PFSK-1 (cell line): ENCODE results near the gene PIK3AP1.

ENCODE experiments used
- FOXP2 ChIP-seq: optimal IDR thresholded peaks from 2 replicates; pipeline ENCODE3; 2011; ENCODE audit warnings: borderline replicate concordance, control low read depth, inconsistent platforms; ENCODE audit not compliant: insufficient read depth; ENCODE audit errors: extremely low read length, extremely low read depth
- POLR2AphosphoS5 ChIP-seq: IDR thresholded peaks from 2 replicates; pipeline ENCODE4 v1.6.1; 2012; ENCODE audit warnings: low read depth, mild to moderate bottlenecking, control low read depth, low read length, moderate library complexity
- SIN3A ChIP-seq: IDR thresholded peaks from 2 replicates; pipeline ENCODE4 v1.6.1; 2012; ENCODE audit warnings: mild to moderate bottlenecking, low read length, moderate library complexity, borderline replicate concordance; ENCODE audit not compliant: insufficient read depth
- TAF1 ChIP-seq: IDR thresholded peaks from 2 replicates; pipeline ENCODE4 v1.6.1; 2012; ENCODE audit warnings: low read length, control low read depth, borderline replicate concordance; ENCODE audit not compliant: insufficient read depth
- TF ChIP-seq, protein P1 (sequence below), 2 experiments: IDR thresholded peaks; 2 replicates each; pipeline versions ENCODE4 v1.6.1 to v1.8.0; 2011 to 2012; ENCODE audit warnings: low read depth in 2 of 2, low read length in 2 of 2, control low read depth in 1 of 2, inconsistent platforms in 1 of 2, mild to moderate bottlenecking in 1 of 2, moderate library complexity in 1 of 2; ENCODE audit not compliant: insufficient read depth in 1 of 2

PIK3AP1 gene

DNA sequence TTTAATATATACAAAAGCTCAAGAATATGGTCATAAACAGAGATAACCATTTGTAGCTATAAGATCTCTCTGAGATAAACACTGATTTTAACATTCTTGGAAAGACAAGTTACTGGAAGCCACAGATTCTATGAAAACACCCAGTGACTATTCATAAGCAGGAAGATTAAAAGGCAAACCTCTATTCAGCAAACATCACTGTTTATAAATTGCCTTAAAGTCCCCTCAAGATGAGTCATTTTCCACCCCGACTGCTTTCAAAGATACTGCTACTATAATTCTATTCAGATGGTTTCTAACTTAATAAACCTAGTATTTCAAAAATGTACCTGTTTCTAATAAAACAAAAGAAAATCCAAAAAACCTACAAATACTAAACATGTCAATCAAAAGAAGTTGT is 154.5 kb downstream of the PIK3AP1 start:
- no peak for TF ChIP-seq SIN3A
- TF ChIP-seq, protein P1, sequence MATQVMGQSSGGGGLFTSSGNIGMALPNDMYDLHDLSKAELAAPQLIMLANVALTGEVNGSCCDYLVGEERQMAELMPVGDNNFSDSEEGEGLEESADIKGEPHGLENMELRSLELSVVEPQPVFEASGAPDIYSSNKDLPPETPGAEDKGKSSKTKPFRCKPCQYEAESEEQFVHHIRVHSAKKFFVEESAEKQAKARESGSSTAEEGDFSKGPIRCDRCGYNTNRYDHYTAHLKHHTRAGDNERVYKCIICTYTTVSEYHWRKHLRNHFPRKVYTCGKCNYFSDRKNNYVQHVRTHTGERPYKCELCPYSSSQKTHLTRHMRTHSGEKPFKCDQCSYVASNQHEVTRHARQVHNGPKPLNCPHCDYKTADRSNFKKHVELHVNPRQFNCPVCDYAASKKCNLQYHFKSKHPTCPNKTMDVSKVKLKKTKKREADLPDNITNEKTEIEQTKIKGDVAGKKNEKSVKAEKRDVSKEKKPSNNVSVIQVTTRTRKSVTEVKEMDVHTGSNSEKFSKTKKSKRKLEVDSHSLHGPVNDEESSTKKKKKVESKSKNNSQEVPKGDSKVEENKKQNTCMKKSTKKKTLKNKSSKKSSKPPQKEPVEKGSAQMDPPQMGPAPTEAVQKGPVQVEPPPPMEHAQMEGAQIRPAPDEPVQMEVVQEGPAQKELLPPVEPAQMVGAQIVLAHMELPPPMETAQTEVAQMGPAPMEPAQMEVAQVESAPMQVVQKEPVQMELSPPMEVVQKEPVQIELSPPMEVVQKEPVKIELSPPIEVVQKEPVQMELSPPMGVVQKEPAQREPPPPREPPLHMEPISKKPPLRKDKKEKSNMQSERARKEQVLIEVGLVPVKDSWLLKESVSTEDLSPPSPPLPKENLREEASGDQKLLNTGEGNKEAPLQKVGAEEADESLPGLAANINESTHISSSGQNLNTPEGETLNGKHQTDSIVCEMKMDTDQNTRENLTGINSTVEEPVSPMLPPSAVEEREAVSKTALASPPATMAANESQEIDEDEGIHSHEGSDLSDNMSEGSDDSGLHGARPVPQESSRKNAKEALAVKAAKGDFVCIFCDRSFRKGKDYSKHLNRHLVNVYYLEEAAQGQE (IDR thresholded peaks at IDR 0.05; ENCODE audit: insufficient read depth in 1 of 2, low read depth in 2 of 2, low read length in 2 of 2): no peak
- no peak for TF ChIP-seq TAF1
- no peak for TF ChIP-seq FOXP2
- no peak; the same call in 1 of the 2 replicates for TF ChIP-seq POLR2AphosphoS5

DNA sequence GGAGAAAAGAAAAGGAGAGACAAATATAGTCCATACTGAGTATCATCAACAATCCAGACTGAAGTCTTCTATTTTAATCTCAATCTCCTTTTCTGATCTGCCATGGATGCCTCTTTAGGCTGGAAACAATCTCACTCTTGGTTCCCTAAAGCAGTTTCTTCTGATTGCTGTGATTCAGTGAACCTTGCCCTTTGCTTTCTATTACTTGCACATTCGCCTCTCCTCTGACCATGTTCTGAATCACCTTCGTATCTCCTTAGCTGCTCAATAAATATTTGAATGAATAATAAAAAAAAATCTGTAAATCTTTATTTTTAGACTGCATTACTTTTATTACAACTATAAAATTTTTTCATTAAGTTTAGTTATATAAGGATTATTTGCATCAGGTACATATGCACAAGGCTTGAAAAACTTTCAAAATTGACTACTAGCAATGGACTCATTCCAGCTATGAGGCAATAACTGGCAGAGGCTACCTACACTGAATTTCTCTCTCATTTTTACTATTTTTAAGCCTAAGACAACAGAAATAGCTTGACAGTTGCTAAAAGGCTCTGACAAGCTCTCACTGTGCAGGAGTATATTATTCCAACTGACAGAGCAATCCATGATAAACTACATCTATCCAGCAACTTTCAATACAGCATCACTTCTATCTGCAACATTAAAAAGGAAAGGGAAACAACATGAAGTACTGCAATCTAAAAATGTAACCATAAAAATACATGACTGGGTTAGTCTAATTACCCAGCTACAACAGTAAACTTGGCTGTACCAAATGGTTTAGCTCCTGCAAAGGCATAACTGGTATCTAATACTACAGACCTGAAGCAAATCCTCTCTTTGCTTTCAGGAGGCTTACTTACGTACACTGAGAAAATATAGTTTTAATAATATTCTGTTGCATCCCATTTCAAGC is 159.1 kb downstream of the PIK3AP1 start:
- TF ChIP-seq TAF1 (no peak), SIN3A (no peak), POLR2AphosphoS5 (no peak), FOXP2 (no peak)
- TF ChIP-seq, protein P1 (IDR thresholded peaks at IDR 0.05; ENCODE audit: insufficient read depth in 1 of 2, low read depth in 2 of 2, low read length in 2 of 2): no peak

DNA sequence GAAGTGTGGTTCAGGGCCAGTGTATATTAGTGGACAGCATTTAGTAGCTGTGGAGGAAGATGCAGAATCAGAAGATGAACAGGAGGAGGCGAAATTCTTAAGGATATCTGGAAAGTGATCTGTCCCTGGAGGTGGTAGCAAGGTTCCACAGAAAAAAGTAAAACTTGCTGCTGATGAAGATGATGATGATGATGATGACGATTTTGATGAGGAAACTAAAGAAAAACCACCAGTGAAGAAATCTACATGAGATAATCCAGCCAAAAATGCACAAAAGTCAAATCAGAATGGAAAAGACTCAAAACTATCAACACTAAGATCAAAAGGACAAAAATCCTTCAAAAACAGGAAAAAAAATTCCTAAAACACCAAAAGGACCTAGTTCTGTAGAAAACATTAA is 159.8 kb downstream of the PIK3AP1 start:
- TF ChIP-seq SIN3A (no peak), POLR2AphosphoS5 (no peak), FOXP2 (no peak), TAF1 (no peak)
- TF ChIP-seq, protein P1 (IDR thresholded peaks at IDR 0.05; ENCODE audit: insufficient read depth in 1 of 2, low read depth in 2 of 2, low read length in 2 of 2): no peak

DNA sequence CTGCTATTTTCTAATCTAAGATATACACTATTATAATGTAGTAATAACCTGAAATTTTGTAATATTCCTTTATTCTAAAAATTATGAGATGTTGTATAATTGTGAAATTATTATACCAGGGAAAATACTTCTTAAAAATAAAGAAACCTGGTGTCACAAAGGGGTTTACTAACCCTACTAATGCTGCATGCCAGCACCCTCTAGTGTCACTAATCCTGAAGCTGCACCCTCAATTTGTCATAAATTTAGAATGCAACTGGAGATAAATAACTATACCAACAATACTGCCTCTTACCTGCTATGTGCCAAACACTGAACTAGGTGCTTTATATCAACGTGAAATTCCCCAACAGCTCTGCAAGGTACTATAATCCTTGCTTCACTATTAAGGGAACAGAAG is 164.3 kb downstream of the PIK3AP1 start:
- TF ChIP-seq POLR2AphosphoS5: no peak

DNA sequence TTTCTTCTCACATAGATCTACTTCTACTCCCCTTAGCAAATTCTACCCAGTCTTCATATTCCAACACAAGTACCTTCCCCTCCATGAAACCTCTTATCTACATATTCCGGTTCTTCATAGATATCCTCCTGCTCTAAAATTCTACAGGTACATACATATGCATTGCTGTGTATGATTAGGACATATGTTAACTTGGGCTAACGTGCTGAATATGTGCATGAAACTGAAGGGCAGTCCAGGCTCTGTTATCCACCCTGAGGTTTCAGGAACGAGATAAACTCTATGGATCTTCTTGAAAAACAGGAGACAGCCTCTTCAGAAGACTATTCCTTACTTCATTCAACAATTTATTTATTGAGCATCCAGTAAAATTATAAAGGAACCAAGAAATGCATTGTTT is 165.0 kb downstream of the PIK3AP1 start:
- TF ChIP-seq FOXP2: no peak
- TF ChIP-seq TAF1: no peak
- TF ChIP-seq SIN3A: no peak
- TF ChIP-seq, protein P1 (IDR thresholded peaks at IDR 0.05; ENCODE audit: insufficient read depth in 1 of 2, low read depth in 2 of 2, low read length in 2 of 2): no peak
- TF ChIP-seq POLR2AphosphoS5: no peak
